ENCODE data around the gene TEX26.

The TEX26 gene

DNA sequence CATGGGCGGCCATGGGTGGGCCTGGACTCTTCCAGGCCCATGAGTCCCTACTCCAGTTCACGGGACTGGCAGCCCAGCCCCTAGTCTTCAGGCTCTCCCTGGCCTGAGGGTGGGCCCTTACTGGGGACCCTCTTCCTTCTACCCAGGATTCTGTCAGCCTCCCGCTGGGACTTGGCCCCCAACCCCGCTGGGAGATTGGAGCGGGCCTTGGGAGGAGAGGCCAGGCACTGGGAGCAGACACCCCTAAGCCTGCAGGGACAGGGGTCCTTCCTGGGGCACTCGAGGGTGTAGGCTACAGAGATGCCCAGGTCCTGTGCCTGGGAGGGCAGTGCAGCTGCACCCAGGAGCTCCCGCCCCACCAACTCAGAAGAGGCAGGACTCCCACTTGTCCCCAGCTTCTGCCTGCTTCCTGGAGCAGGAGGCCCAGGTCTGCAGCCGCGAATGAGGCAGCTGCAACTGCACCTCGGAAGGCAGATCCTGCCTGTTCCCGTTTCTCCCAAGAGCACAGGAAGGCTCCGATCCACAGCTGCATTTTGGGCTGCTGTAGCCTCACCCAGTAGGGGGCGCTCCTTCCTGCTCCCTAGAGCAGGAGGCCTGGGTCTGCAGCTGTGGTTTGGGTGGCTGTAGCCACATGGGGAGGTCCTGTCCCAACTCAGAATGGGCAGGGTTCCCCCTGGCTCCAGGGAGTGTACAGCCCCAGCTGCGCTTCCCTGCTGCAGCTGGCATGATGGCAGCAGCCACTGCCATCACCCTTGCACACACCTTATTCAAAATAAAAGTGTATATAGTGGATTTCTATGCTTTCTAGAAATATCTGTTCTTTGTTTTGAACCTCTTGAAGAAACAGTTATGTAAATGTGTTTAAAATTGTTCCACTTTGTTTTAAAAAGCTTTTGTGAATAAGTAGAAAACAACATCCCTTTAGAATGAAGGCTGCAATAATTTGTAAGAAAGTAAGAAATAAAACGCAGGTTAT lies 46.8 kb downstream of the TEX26 start:
- peak; percentile 62 for DNase-seq

GRCh38 chr13:30982506-30982905 lies 50.0 kb downstream of the TEX26 start:
- DNase-seq = peak; percentile 36

- DNase-seq = no peak
These were observed 50.5 kb downstream of the TEX26 start for GRCh38 chr13:30982906-30983305.

DNA sequence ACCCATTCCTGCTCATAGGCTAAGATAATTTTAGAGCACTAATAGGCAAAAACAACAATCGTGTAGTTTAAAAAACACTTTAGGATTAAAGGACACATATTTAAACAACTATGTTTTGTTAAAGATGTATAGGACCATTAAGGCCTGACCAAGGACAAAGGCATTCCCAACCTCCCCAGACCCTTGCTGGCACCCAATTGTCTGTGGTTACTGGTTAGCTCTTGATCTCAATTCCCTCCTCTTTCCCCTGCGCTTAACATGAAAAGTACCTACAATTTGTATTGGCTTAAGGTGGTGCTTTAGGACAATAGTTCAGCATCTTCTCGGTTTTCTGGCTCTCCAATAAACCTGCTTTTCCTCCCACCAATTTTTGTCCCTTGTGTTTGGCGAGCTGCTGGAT lies 51.0 kb downstream of the TEX26 start:
- DNase-seq = no peak

- DNase-seq = peak; percentile 60
These were observed 52.2 kb downstream of the TEX26 start for GRCh38 chr13:30984620-30985019.

GRCh38 chr13:30985637-30986205 lies 53.3 kb downstream of the TEX26 start:
- no peak for DNase-seq

DNA sequence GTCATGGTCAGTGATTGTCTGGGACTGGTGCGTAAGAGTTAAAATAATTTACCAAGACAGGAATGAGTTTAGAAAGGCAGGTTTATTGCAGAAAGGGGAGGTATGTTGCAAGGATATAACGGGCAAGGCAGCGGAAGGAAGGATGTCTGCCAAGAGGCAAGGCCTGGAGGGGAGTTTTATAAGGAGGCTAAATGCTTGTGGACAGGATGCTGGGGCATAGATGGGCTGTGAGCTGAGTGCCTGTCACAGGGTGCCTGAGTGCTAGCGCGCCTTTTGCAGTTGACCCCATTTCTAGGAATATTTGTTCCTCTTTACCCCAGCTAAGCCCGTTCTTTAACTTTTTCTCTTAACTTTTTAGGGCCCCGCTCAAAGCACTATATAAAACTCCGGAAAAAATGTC lies 58.7 kb downstream of the TEX26 start:
- no peak for DNase-seq

- DNase-seq = no peak
These were observed 59.5 kb downstream of the TEX26 start for GRCh38 chr13:30991922-30992321.

DNA sequence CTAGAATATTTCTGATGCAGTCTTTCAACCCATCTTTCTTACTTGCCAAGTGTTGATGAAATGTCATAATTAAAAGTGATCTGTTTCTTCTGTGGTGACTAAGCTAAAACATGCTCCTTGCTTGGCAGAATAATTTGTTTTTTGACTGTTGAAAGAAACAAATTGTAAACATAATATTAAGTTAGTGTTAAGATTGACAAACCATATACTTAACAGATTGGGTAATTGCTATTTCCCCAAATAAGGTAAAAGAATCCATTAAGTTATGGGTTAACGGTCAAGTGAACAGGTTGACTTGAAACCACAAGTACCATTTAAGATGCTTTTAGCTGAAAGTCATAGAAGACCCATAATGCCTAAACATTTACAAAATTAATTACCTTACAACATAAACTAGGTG lies 62.9 kb downstream of the TEX26 start:
- no peak for DNase-seq

DNA sequence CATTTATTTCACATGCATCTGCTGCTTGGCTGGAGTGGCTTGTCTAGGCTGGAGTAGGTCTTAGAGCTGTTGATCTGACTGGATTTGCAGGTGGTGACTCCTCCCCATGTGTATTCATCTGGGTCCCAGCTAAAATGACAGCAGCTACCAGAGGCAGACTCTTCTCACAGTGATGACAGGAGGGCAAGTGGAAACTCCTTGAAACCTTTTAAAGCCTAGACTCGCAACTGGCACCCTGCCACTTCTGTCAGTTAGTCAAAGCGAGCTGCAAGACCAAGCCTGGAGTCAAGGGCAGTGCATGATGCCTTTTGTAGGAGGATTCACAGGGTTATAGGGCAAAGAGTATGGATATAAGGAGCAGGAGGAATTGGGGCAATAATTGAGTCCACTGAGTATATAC lies 65.2 kb downstream of the TEX26 start:
- no peak for DNase-seq

DNA sequence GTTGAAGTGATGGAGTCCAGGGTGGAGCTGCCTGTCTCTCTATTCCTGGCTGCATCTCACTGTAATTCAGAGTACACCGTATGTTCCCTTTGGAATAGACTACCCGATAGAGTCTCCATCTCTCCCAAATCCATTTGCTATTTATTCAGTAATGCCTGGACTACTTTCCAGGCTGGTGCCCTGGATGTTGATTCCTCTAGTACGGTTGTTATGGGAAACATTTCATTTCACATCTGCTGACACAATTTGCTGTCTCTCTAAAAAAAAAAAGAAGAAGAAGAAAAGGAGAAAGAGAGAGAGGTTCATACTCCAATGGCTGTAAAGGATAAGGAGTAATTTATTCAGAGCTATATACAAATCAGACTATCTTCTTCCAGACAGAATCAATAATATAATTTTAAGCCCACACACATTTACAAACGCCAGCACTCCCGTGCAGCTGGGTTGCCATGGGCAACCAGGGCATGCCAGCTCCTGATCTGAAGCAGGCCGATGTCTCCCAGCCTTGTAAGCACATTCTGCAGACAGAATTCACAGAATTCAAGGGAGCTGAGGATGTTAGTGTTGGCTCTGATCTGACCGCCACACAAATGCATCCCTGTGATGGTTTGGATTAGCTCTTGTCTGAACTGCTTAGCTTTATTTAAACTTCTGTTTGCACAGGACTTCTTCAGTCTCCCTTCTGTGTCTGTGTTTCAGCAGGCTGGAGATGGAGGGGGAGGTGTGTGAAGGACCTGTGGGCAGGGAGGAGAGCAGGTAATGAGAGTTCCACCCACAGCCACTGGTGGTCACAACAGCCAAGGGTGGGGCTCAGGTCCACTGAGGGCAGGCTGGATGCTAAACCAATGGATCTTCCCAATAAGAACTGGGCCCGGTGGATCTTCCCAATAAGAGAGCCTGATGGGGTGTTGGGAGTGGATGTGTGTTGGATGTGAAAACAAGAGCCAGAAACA lies 66.0 kb downstream of the TEX26 start:
- no peak for DNase-seq

GRCh38 chr13:31000889-31001288 lies 68.4 kb downstream of the TEX26 start:
- no peak for DNase-seq

- DNase-seq = no peak
These were observed 69.2 kb downstream of the TEX26 start for GRCh38 chr13:31001647-31002046.

DNA sequence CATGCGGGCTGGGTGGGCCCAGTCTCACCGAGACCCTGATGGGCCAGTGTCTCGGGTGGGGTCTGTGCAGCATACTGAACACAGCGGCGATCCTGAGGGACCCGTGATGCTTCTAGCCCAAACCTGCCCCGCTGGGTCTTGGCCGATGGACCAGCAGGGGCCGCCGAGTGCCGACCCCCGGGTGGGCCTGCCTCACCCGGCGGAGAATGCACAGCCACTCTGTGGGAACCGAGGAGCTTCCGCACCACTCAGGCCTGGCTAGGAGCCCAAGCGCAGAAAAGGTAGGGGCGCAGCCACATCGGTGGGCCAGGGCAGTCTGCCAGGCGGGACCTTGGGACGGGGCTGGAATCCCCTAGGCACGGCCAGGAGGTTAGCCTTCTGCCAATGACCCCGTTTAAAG lies 72.6 kb downstream of the TEX26 start:
- no peak for DNase-seq

GRCh38 chr13:31007417-31007816 lies 75.0 kb downstream of the TEX26 start:
- DNase-seq = no peak

DNA sequence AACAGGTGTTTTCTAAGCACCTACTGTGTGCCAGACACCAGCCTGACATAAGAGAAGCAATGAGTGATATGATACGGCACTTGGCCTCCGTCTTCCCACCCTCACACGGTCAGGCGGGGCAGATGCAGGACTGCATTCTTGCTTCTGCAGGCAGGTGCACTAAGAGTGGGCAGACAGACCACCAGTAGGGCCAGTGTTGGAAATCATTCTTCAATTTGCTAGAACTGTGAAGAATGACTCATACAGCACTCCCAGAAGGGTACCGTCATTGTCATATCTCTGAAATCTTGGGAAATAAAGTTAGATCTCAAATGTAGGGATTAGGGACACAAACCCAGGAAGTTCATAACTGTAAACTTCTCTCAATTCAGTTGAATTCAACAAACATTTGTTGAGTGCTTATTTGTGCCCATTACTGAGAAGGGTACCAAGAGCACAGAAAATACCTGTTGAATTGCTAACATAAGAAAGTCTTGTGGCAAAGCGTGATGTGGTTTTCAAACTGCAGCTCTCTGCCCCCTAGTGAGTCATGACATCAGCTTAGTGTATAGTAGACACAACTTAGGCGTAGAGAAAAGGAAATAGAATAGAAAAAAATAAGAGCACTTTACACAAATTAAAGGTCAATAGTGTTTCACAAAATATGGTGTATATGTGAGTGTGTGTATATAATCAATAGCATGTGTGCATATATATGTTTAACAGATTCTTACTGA lies 76.1 kb downstream of the TEX26 start:
- peak; percentile 23 for DNase-seq

DNA sequence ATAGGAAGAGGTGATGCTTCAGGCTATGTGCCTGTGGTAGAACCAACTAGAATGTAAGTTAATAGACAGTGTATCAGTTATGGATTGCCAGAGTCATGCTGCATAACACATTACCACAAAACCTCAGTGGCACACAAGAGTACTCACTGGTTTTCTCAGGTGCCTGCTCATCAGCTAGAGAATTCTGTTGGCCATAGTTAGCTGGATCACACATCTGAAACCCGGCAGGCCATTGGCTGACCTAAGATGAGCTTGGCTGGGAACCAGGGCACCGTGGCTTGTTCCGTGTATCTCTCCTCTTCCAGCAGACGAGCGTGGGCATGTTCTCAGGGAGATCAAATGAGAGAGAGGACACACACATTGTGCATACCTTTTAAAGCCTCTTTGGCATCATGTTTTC lies 76.7 kb downstream of the TEX26 start:
- DNase-seq = no peak

DNA sequence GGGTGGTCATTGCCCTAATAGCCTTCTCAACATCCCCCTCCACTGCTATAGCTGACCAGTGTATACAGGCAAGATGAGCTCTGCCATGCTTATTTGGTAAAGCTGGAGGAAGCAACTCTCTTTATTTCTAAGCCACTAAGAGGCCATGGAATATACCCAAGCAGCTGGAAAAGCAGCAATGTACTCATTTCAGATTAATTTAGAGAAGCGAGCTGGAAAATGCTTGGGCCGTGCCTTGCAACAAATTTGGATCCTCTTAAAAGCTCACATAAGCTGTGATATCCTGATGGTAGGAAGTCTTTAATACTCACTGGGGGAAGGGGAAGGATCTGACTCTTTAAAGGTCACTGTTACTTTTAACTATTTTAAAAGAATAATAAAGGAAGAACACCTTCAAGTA lies 77.8 kb downstream of the TEX26 start:
- no peak for DNase-seq

DNA sequence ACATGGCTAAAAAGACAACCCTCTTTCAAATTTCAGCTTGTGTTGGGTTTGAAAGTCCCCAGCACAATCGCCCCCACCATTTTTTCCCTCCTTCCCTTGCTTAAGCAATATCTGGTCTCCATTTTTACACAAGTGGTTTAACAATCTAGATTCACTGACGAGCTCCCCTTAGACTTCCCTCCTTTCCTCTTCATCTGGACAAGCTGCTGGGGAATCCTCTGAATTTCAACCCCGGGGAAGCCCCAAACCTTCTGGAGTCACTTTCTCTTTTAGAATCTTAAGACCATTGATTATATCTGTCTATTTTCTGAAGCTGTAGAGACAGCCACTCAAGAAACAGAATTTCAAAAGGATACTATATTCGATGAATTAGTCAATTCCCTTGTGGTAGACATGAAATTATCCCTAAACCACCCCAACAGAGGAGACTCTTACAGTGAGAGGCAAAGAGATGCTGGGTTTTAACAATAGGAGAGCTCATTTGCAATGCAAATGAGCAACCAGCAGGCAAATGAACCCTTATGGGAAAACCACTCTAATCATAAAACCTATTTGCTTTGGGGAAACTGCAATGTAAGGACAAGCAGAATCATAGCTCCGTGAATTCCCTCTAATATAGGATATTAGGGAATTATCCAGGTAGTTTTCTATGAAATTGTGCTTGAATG lies 78.9 kb downstream of the TEX26 start:
- no peak for DNase-seq

GRCh38 chr13:31011901-31012654 lies 79.6 kb downstream of the TEX26 start:
- no peak for DNase-seq

DNA sequence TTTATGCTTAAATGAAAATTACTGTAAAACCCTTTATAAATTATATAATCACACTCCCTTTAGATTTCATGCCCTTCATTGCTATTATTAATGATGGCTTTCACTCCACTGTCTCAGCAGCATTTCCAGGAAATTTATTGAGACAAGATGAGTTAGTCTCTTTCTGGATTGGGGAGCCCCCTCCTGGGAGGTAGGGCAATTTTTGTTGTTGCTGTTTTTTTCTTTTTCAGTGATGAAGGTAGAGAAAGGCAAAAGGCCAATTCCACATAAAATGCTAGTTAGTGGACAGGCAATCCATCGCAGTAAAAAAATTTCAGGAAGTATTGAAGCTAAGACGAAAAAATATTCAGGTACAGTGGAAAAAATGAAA lies 80.2 kb downstream of the TEX26 start:
- DNase-seq = no peak

All from activated CD4-positive, alpha-beta T cell treated with anti-CD3 and anti-CD28 coated beads, Interleukin-10, Interleukin-2, amounts not matched to agents 100 ng/mL and 50 ng/mL, durations not matched to agents 16 hours and 8 hours (primary cell).